Kidney epithelial cell (primary cell): ENCODE data around the gene NCOA3. TPM values are rescaled to one million over a fixed set of nuclear protein-coding genes. Genes with fewer than 3 reads are reported as not detected.
"Not testable (repeated sequence)": the region's sequence is repeated elsewhere in the genome, so short reads cannot be mapped to it uniquely, and the experiment has no call there.

ENCODE experiments used
- DNase-seq: peaks from one replicate; pipeline ENCODE4 v3.0.0-alpha.2; 2010; ENCODE audit warnings: low read depth
- H3K27me3 ChIP-seq: 2 replicates; pipeline ENCODE4 v1.6.0; 2011; ENCODE audit warnings: low read length; ENCODE audit not compliant: control insufficient read depth, insufficient read depth
- H3K36me3 ChIP-seq: 2 replicates; pipeline ENCODE4 v1.5.1; 2011; ENCODE audit warnings: low read length; ENCODE audit not compliant: control insufficient read depth, insufficient read depth
- H3K4me3 ChIP-seq: 2 replicates; pipeline ENCODE4 v1.5.1; 2011; ENCODE audit warnings: low read depth, mild to moderate bottlenecking, control low read depth, low read length
- CTCF ChIP-seq: IDR thresholded peaks from 2 replicates; pipeline ENCODE4 v1.5.1; 2011; ENCODE audit warnings: mild to moderate bottlenecking, moderate library complexity, low read length, control low read depth, inconsistent platforms; ENCODE audit not compliant: insufficient read depth, poor library complexity, severe bottlenecking
- total RNA-seq: library from RNA; depleted of rRNA; stranded (reverse); fragments of >200 nt; gene quantifications from 2 replicates; pipeline ENCODE4 v1.2.3, GENCODE V29; 2015

NCOA3 gene
- total RNA-seq, 1 donor from 2014 or later = 27.3 TPM

DNA sequence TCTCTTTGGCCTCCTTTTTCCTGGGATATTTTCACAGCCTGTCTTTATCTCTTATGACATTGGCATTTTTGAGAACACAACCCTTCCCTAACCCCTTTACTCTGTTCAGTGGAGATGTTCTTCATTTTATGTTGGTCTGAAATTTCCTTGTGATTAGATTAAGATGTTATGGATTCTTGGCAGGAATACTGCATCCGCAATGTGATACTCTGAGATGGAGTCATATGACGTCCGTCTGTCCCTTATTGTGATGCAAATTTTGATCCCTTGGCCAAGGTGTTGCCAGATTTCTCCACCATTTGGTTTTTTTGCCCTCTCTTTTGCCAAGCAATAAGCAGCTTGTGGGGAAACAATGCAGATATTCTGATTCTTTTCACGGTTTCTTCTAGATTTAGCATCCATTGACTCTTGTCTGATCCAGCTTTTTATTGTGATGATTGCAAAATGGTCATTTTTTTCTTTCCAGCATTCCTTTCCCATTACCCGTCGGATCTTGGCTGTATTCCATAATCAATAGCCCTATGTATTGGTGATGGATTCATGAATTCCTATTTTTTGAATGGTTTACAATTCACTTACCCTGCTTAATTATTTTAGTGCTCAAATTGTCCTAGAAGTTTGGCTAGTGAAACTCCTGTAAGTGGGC lies 85.1 kb downstream of the NCOA3 start:
- no peak for DNase-seq
- Histone ChIP-seq H3K27me3 (no peaks in the 10 kb centered on the region), H3K36me3 (no peaks in the 10 kb centered on the region), H3K4me3 (no peak overlapping the region)
- no peak for TF ChIP-seq CTCF

DNA sequence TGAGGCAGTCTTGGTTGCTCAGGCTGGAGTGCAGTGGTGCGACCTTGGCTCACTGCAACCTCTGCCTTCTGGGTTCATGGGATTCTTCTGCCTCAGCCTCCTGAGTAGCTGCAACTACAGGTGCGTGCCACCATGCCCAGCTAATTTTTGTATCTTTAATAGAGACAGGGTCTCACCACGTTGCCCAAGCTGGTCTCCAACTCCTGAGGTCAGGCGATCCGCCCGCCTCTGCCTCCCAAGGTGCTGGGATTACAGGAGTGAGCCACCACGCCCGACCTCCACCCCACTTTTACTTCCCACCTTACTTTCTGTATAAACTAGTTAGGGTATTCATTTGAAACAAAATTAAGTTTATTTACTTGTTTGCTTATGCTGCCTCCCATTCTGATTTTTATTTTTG lies 86.5 kb downstream of the NCOA3 start:
- no peak for TF ChIP-seq CTCF

GRCh38 chr20:47591231-47591630 lies 89.5 kb downstream of the NCOA3 start:
- DNase-seq = no peak
- Histone ChIP-seq H3K4me3 (no peak overlapping the region), H3K27me3 (no peaks in the 10 kb centered on the region), H3K36me3 (no peaks in the 10 kb centered on the region)
- no peak for TF ChIP-seq CTCF

More for the DNA sequence above, 86.5 kb downstream of the NCOA3 start:
- Histone ChIP-seq H3K27me3 (no peaks in the 10 kb centered on the region), H3K4me3 (no peak overlapping the region), H3K36me3 (no peaks in the 10 kb centered on the region)
- no peak for DNase-seq

DNA sequence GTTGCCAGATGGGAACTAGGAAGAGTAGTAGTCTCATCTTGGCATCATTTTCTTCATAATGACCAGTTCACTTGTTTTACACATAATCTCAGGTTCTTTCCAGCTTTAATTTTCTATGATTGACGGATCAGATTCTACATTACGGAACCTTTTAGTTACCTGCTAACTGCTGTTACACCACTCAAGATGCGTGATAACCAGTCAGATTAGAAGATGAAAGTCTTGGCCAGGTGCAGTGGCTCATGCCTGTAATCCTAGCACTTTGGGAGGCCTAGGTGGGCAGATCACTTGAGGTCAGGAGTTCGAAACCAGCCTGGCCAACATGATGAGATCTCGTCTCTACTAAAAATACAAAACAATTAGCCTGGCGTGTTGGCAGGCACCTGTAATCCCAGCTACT lies 92.5 kb downstream of the NCOA3 start:
- TF ChIP-seq CTCF = no peak
- DNase-seq = no peak
- no peaks in the 10 kb centered on the region for H3K36me3 ChIP-seq
- H3K4me3 ChIP-seq = no peak overlapping the region
- no peaks in the 10 kb centered on the region for H3K27me3 ChIP-seq

DNA sequence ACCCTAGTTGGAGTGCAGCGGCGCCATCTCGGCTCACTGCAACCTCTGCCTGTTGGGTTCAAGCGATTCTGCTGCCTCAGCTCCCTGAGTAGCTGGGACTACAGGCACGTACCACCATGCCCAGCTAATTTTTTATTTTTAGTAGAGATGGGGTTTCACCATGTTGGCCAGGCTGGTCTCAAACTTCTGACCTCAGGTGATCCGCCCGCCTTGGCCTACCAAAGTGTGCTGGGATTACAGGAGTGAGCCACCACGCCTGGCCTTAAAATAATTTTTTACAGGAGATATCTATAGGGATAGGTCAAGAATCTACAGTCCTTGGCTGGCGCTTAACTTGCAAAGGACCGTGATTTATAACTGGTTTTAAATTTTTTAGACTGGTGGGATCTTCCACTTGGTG lies 93.5 kb downstream of the NCOA3 start:
- not testable (repeated sequence) for H3K27me3 ChIP-seq, DNase-seq, H3K36me3 ChIP-seq, H3K4me3 ChIP-seq

DNA sequence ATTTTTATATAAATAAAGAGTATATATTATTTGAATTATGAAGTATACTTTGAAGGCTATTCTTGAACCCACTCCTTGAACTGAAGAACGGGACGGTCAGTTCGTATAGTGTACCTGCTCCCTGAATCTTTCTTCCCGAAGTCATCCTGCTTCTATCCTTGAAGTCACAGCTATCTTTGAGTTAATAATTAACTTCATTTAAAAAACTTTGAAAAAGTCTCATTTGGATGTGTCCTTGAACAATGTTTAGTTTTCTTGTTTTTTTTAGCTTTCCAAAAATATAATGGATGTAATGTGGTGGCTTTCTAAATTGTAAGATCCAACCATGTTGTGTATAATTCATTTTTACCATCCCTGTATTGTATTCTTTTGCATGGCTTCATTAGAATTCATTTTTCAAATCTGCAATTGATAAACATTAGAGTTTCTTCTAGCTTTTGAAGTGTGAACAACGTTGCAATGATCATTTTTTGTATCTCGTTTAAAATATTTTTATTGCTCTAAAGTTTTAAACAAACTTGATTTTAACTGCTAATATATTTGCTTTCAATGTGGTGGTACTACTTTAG lies 94.4 kb downstream of the NCOA3 start:
- no peak for TF ChIP-seq CTCF
- no peaks in the 10 kb centered on the region for H3K36me3 ChIP-seq
- H3K27me3 ChIP-seq = no peaks in the 10 kb centered on the region
- no peak for DNase-seq
- no peak overlapping the region for H3K4me3 ChIP-seq
